ELF-1 (cell line): Measurements from ENCODE around the gene RBFOX1.
A peak's percentile ranks its signal among the peaks of the same experiment; 100 is the strongest.
"Not testable (repeated sequence)": the region's sequence is repeated elsewhere in the genome, so short reads cannot be mapped to it uniquely, and the experiment has no call there.

Experiments used
- DNase-seq: peaks from one replicate; pipeline ENCODE4 v3.0.0-alpha.2; 2016; ENCODE audit warnings: low read depth, low spot score

The RBFOX1 gene

DNA sequence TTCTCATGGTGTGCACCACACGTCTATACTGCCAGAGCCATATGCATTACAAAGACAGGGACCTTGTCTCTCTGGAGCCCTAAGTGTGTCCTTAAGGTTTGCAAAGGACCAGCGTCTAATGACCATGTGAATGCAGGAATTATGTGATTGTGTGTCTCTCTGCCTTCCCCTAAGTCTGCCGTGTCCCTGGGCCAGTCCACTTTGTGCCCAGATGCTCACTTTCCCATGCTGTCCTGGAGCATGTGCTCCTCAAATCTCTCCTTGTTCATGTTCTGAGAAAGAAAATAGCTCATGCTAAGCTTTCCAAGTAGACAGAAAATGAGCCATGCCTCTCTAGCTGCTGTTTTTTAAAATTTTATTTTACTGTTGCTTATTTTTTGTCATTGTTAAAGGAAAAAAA lies 125.5 kb downstream of the RBFOX1 start:
- DNase-seq, result no peak

DNA sequence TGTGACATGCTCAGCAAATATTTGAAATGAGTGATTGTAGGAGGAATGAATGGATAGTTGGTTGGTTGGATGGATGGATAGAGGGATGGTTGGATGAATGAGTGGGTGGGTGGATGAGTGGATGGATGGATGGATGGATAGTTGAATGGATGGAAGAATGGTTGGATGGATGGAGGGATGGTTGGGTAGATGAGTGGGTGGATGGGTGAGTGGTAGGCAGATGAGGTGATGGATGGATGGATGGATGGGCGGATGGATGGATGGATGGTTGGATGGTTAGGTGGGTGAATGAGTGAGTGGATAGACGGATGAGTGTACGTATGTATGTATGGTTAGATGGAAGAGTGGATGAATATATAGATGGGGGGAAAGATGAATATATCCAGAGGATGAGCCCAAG lies 137.7 kb downstream of the RBFOX1 start:
- DNase-seq, result no peak

DNA sequence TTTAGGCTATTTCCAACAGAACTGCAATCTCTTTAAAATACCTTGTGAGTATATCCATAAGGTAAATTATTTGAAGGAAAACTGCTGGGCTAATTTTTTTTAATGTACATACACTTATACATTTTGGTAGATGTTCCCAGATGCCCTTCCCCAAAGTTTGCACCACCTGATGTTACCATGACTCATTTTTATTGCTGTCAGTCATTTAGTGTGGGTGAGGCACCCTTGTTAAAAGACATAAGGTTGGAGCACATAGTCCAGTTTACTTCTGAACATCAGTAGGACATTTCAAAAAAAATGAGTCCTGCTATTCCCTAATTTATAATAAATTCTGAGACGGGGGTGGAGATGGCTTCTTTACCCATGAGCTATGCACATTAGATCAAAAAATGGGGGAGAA lies 138.6 kb downstream of the RBFOX1 start:
- DNase-seq, result no peak

DNA sequence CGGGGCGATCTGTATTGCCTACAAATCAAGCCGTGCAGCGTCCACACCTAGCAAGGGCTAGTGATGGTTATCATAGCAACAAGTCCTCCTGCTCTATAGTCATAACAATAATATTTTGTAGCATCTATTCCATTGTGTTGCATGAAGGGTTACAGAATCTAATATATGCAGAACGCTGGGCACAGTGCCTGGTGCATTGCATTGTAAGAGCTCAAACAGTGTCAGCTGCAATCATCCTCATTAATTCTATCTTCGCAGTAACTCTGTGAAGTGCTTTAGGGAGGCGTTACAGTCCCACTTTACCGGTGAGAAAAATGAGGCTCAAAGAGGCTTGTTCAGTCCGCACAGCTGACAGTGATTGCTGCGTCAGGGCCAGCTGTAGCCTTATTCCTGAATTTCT lies 149.4 kb downstream of the RBFOX1 start:
- no peak for DNase-seq

DNA sequence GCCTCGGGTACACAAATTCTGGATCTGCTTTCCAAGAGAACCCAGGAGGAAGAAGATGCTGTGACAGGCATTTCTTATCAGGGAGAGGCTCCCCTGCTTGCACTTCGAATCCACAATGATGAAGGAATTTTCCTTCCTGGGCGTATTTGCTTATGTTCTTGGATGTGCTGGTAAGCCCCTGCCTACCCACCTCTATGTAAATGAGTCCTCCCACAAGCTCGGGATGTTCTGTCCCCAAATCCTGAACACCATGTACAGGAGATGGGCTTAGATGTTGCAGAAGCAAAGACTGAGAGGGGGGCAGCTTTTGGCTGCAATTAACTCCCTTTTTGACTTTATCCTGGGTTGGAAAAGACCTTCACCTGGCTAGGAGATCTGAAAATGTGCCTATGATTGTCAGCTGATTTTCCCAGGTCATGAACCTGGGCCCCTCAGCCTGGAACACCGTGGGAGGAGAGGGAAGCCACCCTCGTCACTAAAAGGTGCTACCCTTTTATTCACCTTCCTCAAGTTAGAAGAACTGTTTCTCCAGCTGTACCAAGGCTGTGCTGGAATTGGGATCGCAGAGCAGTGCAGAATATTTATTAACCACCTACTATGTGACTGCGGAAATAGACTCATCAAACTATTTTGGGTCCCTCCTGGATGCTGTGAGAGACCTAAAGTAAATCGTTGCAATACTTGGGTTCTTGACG lies 150.1 kb downstream of the RBFOX1 start:
- no peak for DNase-seq

DNA sequence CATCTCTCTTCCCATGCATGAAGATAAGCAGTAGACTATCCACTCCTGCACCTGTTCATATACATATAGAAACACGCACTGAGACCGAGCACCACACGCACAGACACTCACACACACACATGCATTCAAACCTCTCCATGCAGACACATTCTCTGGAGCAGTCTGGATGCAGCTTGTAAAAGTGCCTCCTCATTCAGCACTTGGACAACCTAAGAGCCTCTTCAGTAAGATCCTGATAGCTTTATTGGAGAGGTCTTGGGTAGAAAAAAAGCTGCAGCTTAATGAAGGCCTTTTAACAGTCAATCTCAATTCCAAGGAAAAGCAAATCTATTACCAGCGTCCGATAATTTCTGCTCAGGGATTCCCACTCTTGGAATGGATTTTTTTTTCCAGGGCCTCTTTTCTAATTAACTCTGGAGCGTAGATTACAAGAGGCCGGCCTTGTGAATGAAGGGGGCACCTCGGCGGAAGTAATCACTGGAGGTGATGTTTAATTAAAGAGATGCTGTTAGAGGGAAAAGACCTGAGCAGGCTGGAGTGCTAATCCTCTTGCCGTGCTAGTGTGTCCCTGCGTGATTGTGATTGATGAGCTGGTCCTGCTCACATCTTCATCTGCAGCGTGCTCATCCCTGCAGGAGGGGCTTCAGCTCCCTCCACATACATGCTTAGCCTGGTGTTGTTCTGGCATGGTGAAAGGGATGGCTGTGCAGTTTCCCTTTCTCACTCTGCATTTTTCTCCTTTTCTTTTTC lies 155.1 kb downstream of the RBFOX1 start:
- DNase-seq, result no peak

DNA sequence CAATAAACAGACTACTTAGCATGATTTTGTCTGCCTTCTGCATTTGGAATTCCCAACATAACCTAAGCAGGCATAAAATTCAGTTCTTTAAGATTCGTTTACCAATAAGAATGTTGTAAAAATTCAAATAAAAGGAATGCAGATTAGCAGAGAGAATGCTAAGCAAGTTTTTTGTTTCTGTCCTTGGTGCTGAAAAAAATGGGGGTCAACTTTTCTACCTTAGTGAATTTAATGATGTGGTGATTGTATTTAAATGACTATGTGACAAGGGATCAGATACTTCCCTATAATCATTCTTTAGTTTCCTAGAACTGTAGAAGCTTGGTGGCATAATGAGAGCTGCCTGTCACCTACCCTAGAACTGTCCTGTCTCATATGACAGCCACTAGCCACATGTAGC lies 159.5 kb downstream of the RBFOX1 start:
- DNase-seq, result no peak

DNA sequence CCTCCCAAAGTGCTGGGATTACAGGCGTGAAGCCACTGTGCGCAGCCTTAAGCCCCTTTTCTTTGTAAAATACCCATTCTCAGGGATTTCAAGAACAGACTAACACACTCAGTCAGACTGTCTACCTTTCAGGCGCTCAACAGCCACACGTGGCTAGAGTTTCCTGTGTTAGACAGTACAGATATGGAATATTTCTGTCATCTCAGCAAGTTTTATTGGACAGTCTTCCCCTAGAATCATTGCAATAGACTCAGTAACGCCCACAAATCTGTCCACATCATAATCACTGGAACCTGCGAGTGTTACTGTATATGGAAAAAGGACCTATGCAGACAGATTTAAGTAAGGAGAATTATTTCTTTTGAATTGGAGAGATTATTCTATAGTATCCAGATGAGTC lies 160.5 kb downstream of the RBFOX1 start:
- no peak for DNase-seq

DNA sequence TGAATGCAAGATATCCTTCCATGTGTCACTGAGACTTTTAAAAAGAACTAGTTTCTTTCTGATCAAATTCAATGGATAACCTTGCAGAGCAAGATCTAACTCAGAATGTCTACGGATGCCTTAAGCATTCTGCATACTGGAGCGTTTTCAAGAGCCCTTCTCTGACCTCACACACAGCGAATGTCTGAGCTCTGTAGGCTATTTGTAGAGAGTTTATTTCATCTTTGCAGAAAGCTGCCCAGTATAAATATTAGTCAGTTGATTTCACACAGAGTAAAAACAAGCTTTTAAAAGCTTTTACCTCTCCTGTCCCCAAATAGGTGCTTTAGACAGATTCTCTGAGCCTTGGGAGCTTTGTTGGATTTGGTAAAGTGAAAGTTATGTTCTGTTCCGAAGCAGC lies 165.0 kb downstream of the RBFOX1 start:
- DNase-seq, result no peak

DNA sequence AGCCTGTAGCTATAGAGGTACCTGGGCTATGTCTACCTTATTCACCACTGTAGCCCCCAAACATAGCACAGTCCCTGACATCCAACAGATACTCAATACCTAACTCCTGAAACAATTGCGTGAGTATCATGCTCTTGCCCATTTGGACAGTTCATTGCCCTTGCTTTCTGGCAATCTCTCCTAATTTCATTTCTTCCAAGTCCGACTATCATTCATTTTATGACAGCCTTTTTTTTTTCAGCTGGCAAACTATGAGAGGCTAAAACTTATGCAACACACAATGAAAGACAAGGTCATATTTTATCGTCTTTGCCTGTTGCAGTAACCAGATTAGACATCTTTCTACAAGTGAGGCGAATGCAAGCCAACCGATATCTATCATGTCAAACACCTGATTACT lies 169.2 kb downstream of the RBFOX1 start:
- DNase-seq, result no peak

DNA sequence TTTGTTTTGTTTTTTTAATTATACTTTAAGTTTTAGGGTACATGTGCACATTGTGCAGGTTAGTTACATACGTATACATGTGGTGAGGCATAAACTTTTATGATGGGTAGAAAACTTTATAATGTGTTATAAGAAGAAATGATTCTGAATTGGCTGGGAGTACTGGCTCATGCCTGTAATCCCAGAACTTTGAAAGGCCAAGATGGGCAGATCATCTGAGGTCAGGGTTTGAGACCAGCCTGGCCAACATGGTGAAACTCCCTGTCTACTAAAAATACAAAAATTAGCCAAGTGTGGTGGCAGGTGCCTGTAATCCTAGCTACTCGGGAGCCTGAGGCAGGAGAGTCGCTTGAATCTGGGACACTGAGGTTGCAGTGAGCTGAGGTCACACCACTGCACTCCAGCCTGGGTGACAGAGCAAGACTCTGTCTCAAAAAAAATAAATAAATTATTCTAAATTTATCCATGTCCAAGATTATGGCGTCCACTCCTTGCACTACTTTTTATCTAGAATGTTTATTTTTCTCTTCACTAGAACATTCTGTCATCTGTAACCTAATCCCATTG lies 170.0 kb downstream of the RBFOX1 start:
- not testable (repeated sequence) for DNase-seq

DNA sequence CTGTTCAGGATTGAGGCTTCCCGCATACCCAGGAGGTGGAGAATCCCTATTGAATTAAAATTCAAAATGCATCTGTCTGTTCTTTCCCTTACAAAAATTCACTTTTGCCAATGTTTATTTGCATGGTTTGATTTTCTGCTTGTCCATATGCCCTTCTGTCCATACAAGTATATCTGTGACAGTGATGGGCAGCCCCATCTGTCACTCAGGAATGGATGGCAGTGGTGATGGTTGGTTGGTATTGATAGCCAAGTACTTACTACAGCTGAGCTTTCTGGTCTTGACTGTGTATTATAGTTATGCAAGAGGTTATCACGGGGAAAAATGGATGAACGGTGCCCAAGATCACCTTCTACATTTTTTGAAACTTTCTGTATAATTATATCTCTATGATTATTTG lies 171.0 kb downstream of the RBFOX1 start:
- no peak for DNase-seq

DNA sequence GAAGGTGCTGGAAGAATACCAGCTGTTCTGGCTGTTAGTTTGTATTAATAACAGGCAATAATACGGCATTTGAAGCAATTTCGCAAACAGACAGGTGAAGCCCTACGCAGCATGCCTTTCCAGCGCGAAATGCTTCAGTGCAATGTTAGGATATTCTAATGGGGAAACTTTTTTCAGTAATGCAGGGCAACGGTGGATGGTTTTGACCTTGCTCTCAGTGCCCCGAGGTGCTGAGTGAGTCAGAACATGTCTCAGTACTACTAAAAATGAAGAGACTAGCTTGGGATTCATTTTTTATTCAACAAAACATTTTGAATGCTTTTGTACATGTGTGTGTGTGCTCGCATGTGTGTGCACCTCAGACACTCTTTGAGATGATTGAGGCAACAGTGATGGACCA lies 172.2 kb downstream of the RBFOX1 start:
- no peak for DNase-seq

DNA sequence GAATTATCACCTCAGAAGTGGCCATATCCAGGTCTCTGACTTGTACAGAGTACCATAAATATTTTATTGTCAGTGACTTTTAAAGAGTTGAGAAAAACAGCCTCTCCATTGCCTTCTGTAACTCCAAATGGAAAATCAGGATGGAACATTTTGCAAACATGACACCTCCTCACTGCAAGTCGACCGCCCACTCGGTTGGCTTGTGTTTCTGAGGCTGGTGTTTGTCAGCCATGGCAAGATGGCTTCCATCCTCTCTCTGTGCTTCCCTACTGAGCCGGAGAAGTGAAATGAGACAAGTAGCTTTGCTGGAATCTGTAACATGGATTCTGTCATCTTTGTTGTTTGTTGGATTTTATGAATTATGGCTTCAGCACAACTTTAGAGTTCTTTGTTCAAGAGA lies 172.8 kb downstream of the RBFOX1 start:
- DNase-seq, result no peak

DNA sequence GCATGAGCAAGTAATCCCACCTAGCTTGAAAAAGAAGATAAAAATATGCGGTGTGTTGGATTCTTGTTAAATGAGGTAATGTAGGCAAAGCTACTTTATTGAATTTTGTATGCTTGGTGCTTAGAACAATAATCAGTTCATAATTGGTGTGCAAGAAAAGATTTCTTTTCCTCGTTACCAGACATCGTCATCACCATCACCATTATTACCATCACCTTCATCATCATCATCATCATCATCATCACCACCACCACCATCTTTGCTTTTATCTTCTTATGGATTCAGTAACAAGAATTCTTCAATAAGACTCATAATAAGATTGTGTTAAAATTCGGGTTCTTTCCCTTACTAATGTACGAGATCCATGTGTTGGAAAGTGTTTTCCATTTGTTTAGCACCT lies 173.7 kb downstream of the RBFOX1 start:
- DNase-seq, result no peak

DNA sequence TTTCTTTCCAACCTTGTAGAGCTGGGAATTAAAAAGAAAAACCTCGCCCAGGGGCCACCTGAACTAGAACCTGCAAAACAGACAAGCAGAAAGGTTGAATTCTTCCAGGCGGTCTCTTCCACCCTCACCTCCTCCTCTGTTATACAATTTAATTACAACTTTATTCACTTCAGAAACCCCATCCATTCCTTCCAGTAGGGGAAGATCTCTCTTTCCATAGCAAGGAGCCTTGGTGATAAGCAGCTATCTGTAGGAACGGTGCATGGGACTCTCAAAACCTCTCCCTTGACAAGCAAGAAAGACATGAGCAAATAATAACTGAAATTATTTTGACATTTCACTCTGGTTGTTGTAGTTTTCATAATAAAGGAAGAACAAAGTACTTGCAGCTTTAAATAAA lies 176.0 kb downstream of the RBFOX1 start:
- no peak for DNase-seq

DNA sequence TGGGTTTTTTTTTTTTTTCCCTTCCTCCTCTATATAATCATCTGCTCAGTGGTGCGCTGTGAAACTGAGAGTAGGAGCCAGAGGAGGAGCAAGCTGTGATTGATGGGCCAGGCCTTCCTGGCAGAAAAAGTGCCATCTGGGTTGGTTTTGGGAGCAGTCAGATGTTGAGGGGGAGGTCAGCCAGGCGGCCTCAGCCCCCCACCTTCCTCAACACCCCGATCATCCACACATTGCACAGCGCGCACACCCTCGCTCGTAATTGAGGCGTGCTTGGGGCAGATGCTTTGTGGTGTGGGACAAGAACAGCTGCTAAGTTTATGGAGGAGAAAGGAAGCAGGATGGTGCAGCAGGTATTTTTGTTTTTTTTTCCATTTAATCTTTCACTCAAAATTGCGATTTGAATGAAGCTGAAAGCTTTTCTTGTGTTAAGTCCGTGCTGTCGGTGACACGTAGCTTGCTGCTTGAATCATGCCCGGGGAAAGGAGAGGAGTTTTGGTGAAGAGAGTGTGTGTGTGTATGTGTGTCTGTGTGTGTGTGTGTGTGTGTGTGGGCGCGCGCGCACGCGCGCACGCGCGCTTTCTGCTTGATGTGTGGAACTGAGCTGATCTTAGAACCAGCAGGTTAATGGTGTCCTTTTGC lies 177.4 kb downstream of the RBFOX1 start:
- DNase-seq, result peak; percentile 56

DNA sequence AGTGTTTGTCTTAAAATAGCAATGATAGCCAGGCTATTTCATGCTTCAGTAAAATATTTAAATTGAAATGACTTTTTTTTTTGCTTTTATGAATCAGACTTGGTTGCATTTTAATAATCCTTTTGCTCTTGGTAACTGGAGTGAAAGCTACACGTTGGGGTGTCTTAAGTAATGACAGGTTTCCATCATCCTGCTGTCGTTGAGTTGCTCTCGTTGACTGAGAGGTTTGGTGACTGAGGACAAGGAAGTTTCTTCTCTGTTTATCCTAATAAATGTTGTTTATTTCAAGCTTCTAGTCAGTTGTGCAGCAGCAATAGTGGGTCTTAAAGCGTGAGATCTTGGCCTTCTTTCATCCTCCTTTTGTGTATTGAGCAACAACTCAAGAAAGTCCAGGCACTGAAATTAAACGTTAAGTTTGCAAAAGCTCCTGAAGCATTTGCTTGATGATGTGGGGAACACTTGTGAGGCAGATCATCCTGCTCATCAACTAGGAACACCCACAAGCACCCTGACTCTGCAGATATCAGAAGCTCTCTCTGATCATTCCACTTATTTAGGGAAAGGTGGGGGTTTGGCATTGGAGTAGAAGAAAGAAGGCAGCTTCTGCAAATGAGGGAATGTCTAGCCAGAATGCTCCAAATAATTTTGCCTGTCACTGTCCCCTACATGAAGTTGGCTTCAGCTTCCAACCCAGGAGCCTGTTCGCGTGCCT lies 179.1 kb downstream of the RBFOX1 start:
- no peak for DNase-seq

DNA sequence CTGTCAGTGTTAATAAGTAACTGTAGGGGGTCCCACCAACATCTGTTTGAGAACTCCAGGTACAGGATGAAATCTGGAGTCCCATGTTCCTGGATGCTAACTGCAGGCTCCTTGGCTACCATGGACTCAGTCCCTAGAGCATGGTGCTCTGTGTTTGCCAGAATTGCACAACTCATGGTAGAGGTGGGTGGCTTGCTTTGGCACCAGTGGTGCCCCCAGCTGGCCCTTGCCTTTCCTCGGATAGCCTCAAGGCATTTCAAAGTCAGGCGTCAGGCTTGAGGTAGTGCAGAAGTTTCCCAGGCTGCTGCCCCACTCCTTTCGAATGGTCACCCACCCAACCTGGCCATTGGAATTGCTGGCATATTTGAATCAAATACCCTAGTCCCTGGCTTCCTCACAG lies 179.9 kb downstream of the RBFOX1 start:
- DNase-seq, result no peak

DNA sequence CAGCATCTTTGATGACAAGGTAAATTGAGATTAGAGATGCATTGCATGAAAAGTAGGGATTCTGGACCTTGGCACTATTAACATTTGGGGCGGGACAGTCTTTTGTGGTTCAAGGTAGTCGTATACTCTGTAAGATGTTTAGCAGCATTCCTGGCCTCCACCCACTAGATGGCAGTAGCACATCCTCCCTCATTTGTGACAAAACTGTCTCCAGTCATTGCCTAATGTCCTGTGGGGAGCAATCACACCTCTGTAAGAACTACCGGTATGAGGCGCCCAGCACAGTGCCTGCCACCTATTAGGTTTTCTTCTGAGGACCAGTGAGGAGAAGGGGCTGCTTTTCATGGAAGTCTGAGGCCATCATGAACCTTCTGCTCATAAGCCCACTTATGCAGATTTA lies 180.8 kb downstream of the RBFOX1 start:
- DNase-seq, result peak; percentile 24

DNA sequence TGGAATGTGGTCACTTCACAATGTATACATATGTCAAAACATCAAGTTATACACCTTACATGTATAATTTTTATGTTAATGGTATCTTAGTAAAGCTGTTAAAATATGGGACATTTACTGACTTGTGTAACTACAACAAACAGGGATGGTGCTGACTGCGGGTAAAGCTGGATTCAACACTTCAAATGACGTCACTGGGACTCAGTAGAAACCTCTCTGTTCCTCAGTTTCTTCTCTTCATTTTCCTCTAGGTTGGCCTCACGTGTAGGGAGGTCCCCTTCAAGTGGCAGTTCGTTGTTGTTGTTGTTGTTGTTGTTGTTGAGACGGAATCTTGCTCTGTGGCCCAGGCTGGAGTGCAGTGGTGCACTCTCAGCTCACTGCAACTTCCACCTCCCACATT lies 182.9 kb downstream of the RBFOX1 start:
- DNase-seq, result no peak

DNA sequence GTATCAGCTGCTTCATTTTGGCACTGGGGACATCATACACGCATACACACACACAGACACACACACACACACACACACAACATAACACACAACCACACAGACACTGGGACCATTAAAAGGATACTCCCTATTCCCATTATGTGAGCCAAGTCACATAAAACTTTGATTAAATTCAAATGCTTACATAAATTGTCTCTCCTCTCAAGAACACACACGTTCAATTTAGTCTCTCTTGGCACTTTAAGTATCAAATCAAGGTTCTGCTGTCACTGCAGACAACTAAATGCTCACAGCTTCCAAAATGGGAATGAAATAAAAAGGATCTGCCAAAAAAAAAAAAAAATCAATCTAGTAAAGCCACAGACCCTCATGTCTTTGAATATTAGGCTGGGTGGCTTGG lies 184.9 kb downstream of the RBFOX1 start:
- no peak for DNase-seq
